22Rv1 (cell line): Measurements from ENCODE around the gene SLC25A26.

Experiments
- CTCF ChIP-seq: fragments of 450-650 bp; IDR thresholded peaks from 2 replicates; pipeline ENCODE4 v1.5.1; 2017; ENCODE audit warnings: mild to moderate bottlenecking
- ZFX ChIP-seq: fragments of 450-650 bp; IDR thresholded peaks from 2 replicates; pipeline ENCODE4 v1.6.1; 2017; ENCODE audit warnings: antibody characterized with exemption, borderline replicate concordance

- TF ChIP-seq CTCF, result no peak
- TF ChIP-seq ZFX, result no peak
Observed at GRCh38 chr3:66297260-66297873, 76.6 kb downstream of the SLC25A26 start.
